Erythroblast (primary cell): Measurements from ENCODE around the gene LATS2.

Source experiments
- GATA1 ChIP-seq: IDR thresholded peaks from 2 replicates; pipeline ENCODE4 v1.6.1; 2011; ENCODE audit warnings: low read depth, mild to moderate bottlenecking, control low read depth, low read length, moderate library complexity
- POLR2A ChIP-seq: IDR thresholded peaks from 2 replicates; pipeline ENCODE4 v1.6.1; 2011; ENCODE audit warnings: mild to moderate bottlenecking, low read length

- TF ChIP-seq POLR2A (no peak), GATA1 (no peak)
Measured at GRCh38 chr13:21039097-21039800, 22.1 kb downstream of the LATS2 start.
